HG03520 (cell line): Measurements from ENCODE around the gene OAS3.
"Not testable (repeated sequence)": the region's sequence is repeated elsewhere in the genome, so short reads cannot be mapped to it uniquely, and the experiment has no call there.

Source experiments
- ATAC-seq: cut with Tn5 transposase; IDR thresholded peaks from one replicate; pipeline ENCODE4 v1.9.1; 2021; ENCODE audit warnings: mild to moderate bottlenecking, moderate library complexity; ENCODE audit not compliant: unreplicated experiment

Gene OAS3, protein sequence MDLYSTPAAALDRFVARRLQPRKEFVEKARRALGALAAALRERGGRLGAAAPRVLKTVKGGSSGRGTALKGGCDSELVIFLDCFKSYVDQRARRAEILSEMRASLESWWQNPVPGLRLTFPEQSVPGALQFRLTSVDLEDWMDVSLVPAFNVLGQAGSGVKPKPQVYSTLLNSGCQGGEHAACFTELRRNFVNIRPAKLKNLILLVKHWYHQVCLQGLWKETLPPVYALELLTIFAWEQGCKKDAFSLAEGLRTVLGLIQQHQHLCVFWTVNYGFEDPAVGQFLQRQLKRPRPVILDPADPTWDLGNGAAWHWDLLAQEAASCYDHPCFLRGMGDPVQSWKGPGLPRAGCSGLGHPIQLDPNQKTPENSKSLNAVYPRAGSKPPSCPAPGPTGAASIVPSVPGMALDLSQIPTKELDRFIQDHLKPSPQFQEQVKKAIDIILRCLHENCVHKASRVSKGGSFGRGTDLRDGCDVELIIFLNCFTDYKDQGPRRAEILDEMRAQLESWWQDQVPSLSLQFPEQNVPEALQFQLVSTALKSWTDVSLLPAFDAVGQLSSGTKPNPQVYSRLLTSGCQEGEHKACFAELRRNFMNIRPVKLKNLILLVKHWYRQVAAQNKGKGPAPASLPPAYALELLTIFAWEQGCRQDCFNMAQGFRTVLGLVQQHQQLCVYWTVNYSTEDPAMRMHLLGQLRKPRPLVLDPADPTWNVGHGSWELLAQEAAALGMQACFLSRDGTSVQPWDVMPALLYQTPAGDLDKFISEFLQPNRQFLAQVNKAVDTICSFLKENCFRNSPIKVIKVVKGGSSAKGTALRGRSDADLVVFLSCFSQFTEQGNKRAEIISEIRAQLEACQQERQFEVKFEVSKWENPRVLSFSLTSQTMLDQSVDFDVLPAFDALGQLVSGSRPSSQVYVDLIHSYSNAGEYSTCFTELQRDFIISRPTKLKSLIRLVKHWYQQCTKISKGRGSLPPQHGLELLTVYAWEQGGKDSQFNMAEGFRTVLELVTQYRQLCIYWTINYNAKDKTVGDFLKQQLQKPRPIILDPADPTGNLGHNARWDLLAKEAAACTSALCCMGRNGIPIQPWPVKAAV

DNA sequence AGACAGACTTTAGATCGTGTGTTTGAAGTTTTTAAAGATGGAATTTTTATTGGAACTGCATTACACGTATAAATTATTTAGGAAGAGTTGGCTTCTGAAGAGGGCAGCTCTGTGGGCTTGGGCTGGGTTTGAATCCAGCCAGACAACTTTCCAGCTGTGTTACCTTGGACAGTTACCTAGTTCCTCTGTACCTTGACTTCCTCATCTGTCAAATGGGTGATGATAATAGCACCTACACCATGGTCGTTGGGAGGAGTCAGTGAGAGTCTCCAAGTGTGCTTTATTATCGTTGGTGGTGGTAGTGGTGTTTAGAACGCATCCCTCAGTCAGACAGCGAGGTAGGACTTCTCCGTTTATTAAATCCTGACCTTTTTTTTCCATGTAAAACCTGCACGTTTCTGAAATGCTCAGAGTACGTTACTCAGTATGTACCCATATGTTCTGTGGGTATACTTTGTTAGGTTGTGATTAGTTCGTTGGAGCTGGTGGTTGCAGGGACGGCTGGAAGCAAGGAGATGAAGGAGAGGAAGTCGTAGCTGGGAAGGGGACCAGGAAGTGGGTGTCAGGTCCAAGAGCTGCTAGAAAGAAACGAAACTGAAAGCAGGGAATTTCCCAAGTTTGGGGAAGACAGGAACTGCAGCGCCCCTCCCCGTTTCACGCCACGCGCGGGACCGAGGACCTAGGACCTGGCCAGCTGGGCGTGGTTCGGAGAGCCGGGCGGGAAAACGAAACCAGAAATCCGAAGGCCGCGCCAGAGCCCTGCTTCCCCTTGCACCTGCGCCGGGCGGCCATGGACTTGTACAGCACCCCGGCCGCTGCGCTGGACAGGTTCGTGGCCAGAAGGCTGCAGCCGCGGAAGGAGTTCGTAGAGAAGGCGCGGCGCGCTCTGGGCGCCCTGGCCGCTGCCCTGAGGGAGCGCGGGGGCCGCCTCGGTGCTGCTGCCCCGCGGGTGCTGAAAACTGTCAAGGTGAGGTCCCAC is at the start of gene OAS3:
OAS3 (plus strand) TSS at position 734 of the 979 bp plus-strand sequence; CDS start at position 791, 57 bp downstream.
- ATAC-seq = no peak

DNA sequence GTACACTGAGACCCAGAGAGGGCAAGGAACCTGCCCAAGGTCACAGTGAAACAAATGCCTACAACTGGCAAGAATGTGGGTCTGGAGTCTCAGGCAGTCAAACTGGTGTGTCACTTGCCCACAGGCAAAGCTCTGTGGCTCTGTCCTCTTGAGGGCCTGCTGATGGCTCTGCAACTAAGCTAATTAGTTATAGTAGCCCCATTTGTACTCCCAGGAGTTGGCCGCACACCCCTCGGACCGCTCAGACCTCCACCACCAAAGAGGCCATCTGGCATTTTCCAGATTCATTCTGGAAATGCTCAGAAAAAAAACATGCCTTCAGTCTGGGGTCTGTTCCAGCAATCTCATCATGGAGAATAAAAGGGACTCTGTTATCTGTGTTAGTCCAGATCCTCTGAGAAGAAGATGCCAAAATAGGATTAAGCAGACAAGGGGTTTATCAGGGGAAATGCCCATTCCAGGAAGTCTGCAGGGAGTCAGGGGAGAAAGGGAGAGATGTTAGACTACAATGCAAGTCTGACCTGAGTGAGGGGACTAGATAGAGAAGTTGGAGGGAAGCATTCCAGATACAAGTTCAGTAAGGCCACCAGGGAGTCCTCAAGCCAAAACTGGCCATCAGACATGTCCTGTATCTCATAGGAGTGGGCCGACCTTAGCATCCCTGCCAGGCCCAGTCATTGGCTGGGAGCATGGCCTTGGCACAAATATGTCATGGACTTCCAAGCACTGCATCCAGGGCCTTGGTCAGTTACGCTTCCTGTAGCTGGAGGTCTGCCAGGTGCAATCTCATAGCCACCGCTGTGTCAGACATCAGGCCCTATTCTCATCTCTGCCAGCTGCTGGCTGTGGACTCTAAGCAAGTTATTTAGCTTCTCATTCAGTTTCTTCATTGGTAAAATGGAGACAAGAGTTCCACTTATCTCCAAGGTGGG is 46.9 kb upstream of the OAS3 start:
- no peak for ATAC-seq

DNA sequence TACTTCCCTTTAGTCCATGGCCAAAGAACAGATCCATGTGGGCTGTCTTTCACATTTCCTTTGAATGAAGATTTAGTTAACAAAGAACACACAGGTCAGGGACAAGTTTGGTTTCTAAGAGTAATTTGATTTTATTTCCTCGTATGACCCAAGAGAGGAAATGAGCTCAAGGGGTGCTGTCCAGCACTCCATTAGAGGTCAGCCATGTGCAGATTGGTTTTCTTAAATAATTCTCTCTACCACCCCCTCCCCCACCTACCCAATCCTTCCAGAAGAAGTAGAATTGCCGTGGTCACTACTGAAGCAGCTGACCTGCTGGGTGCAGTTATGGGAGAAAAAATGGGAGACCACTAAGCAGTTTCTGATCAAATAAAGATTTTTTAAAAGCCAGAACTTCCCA is 45.4 kb upstream of the OAS3 start:
- ATAC-seq = no peak

DNA sequence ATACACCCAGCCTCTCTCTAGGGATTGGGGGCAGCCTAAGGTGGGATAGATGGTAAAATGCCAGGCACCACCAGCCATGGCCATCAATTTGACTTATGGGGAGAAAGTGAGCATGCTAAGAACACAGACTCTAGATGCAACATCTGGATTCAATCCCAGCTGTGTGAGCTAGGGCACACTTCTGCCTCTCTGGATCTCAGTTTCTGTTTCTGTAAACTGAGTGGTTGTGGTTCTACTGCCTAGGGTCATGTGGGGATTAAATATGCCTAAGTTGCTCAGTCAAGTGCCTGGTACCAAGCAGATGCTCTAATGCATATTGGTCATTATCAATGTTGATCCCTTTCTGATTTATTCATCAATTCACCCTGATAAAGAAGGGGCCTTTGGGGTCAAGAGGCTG is 44.1 kb upstream of the OAS3 start:
- ATAC-seq = no peak

DNA sequence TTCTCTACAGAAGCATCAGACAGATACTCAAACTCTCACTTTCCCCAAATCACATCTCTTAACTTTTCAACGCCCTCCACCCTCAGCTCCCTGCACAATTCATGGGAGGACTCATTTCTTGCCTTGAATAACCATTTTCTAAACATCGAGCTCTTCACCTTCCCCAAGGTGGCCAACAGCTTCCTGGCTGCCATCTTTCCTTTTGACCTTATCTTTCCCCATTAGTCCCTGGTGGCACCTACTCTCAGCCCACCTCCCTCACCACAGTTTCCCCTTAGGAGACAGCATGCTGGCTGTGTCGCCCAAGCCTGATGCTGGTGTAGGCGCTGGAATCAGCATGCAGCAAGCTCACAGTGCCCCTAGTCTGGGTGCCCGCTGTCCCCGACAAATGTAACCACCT is 39.9 kb upstream of the OAS3 start:
- no peak for ATAC-seq

DNA sequence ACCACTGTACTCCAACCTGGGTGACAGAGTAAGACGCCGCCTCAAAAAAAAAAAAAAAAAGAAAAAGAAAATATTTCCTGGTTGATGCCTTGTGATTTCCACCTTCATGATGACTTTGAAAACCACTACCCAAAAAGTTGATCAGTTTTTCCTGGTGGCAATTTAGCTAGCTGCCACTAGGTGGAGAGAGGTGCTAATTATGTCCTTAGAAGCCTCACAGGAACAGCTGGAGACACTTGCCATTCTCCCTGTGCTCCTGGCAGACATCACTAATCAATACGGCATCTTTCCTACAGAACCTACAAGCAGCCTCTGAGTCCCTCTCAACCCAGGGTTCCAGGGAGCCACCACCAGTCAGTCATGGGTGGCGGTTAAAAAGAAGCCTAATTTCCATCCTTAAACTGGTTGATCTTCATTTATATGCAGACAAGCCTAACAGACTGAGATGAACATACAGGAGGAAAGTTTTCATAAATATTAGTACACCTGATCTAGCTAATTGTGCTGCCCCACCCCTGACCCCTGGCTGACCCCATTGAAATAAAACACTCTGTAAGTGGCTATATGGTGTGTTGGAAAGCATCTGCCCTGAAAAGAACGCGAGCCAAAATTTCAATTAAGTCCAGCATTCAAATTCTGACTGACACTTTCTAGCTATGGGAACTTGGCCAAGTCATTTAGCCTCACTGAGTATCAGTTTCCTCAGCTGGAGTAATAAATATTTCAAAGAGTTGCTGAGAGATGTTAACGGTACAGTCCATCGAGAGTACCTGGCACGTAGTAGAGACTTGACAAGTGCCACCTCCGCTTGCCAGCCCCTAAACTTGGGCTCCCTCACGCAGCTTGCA is 37.8 kb upstream of the OAS3 start:
- no peak for ATAC-seq

DNA sequence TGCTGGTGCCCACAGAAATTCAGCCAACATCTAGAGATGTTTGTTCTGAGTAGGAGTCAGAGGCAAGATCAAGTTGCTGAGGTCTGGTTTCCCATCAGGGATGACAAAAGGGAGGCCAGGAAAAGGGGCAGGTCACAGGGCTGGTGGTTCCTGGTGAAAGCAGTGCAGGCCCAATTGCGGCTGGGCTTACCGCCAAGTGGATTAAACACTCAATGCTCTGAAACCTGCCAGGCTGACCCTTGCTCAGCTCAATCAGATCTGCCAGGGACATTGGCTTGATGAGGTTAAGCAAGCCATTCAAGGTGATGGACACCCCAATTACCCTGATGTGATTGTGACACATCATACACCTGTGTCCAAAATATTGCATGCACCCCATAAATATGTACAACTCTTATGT is 37.0 kb upstream of the OAS3 start:
- no peak for ATAC-seq

DNA sequence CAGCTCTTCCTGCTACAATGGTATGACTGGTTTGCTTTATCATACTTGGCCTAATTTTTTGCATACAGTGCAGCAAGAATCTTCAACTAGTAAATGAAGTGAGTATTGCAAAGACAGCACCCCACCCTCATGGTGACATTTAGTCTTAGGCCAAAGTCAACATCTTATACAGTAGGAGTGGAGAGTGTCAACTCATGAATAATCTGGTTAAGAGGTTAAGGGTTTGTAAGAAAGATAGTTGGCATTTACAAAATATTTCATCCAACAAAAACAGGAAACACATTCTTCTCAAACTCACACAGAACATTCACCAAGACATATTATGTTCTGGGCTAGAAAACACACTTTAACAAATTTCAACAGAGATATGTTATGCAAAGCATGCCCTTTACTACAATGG is 33.7 kb upstream of the OAS3 start:
- ATAC-seq = no peak

DNA sequence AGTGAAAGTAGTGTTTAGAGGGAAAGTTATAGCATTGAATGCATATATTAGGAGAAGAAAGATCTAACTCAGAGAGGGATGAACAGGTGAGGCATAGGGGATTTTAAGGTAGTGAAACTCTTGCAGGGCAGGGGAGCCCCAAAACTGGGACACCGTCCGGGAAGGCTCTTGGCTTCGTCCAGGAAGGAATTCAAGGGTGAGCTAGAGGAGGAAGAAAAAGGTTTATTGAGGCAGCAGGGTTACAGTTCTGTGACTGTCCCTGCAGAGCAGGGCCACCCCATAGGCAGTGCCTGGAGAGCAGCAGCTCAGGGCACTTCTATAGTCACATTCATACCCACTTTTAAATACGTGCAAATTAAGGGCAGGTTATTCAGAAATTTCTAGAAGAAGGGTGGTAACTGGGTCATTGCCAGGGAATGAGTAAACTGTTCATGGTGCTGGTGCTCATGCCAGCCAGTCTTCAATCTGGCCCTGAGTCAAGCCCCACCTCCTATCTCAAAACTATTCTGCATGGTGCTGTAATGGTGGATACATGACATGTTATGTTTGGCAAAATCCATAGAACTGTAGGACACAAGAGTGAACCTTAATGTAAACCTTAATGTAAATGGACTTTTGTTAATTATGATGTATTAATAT is 32.7 kb upstream of the OAS3 start:
- no peak for ATAC-seq

DNA sequence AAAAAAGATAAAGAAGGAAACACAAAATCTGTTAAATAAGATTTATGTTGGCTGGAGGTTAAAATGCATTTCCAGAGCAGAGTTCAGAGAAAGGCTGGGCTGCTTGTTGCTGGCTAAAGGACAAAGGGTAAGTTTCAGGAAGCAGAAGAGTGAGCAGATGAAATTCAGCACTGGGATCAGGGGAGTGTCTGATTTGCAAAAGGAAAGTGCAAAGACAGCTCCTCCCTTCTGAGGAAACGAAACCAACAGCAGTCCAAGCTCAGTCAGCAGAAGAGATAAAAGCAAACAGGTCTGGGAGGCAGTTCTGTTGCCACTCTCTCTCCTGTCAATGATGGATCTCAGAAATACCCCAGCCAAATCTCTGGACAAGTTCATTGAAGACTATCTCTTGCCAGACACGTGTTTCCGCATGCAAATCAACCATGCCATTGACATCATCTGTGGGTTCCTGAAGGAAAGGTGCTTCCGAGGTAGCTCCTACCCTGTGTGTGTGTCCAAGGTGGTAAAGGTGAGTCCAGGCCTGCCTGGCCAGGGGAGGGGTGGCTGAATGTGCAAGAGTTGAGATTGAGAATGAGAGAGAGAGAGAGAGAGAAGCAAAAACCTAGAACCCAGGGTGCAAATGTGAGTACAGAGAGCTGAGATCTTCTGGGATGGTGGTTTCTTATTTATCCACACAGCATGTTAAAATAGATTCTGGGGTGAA is 31.4 kb upstream of the OAS3 start, which contains the start of gene OAS1:
OAS1 (plus strand) TSS at position 251 of the 703 bp plus-strand sequence; CDS start at position 329, 78 bp downstream.
- peak; percentile 56 for ATAC-seq

DNA sequence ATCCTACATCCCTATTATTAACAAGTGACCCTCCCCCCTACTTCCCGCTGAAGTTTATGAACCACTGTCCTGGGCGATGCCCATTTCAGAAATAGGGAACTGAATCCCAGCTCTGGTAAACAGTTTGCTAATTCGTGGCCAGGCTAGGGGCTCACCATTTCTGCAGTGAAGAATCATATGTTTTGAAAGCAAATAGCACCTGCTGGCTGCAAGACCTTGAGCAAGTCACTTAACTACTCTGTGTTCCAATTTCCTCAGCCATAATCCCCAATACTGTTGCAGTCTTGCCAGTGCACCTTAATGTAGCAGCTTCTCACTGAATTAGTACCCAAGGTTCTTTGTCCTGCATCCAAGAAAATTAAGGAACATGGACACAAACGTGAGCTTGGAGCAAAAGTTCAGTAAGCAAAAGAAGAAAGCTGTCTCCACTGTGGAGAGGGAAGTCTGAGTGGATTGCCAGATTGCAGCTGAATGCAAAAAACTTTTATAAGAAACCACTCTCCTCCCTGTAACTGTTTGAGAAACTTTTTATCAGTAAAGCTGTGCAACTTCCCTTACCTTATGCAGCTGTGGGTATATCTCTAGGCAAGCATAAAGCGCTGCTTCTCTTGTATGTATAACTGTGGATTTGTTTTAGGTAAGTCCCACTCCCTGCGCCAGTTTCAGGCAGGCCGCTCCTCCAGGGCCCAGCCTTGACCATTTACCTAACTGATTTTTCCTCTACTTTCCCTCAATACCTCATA is 30.7 kb upstream of the OAS3 start:
- peak; percentile 57 for ATAC-seq

DNA sequence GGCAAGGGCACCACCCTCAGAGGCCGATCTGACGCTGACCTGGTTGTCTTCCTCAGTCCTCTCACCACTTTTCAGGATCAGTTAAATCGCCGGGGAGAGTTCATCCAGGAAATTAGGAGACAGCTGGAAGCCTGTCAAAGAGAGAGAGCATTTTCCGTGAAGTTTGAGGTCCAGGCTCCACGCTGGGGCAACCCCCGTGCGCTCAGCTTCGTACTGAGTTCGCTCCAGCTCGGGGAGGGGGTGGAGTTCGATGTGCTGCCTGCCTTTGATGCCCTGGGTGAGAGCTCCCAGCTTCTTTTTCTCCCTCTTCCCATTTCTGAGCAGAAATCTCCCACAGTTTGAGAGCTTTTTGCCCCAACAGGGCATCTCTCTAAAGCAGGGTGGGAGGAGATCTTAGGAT is 29.7 kb upstream of the OAS3 start:
- ATAC-seq = no peak

DNA sequence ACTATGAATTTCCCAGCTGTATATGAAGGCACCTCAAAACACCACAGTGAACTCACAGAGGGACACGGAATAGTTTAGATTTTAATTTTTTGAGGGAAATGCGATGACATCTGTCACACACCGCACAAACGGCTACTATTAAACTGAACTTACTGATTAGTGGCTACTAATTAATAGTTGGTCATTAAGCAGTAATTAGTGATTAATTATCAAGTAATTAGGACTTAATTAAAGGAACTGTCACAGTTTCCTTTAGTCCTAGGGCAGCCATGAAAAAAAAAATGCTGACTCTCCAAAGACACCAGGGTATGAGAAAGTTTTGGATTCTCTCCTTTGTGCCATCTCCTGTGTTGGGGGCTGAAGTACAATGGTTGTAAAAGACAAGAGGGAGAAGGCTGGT is 28.6 kb upstream of the OAS3 start:
- ATAC-seq = no peak

DNA sequence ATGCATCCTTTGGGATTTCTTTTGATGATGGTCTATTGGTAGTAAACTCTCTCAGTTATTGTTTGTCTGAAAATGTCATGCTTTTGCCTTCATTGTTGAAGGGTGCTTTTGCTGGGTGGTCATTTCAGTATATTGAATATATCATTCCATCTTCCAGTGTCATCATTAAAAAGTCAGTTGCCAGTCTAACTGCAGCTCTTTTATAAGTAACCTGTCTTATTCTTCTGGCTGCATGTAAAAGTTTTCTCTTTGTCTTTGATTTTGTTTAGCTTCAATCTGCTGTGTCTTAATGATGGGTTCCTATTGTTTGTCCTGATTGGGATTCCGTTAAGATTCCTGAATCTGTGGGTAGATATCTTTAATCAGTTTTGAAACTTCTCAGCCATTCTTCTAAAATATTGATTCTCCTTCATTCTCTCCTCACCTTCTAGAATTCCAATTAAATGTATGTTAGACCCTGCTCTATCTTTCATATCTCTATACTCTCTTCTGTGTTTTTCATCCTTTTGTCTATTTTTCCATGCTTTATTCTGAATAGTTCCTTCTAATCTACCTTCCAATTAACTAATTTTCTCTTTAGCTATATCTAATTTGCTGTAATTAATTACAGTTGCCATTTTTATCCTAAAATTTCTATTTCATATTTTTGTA is 25.1 kb upstream of the OAS3 start:
- no peak for ATAC-seq

DNA sequence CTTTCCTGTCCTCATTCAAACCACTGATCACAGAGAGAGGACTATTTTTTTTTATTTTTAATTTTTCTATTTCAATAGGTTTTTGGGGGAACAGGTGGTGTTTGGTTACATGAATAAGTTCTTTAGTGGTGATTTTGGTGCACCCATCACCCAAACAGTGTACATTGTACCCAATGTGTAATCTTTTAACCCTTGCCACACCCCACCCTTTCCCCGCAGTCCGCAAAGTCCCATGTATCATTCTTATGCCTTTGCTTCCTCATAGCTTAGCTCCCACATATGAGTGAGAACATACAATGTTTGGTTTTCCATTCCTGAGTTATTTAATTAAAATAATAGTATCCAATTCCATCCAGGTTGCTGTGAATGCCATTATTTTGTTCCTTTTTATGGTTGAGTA is 24.4 kb upstream of the OAS3 start:
- ATAC-seq = not testable (repeated sequence)

DNA sequence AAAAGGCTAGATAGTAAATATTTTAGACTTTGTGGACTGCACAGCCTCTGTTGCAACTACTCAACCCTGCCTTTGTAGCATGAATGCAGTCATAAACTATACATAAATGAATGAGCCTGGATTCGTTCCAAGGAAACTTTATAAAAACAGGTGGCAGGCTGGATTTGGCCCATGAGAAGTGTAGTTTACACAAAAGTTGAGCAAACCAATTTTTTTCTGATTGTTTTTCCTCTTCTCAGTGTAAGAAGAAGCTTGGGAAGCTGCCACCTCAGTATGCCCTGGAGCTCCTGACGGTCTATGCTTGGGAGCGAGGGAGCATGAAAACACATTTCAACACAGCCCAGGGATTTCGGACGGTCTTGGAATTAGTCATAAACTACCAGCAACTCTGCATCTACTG is 22.0 kb upstream of the OAS3 start:
- no peak for ATAC-seq
